ENCODE measurements around the gene CMTM7. TPM values are rescaled to one million over a fixed set of nuclear protein-coding genes. Genes with fewer than 3 reads are reported as not detected.

CMTM7 gene
- total and polyA plus RNA-seq, 9 of the 15 experiments (the other 6 are each of a cell fraction or from before 2014, with no cell fraction given): 0.03 to 1.6 (median 0.42) TPM; not detected in 4

- TF ChIP-seq HES1 (IDR thresholded peaks at IDR 0.05; ENCODE audit: low read depth) (no peak), TFE3 (CRISPR knock-in tag; IDR thresholded peaks at IDR 0.05) (no peak), DPF2 (IDR thresholded peaks at IDR 0.05) (peak; percentile 56; the same call in 1 of the 2 replicates), ARID3A (IDR thresholded peaks at IDR 0.05; ENCODE audit: borderline replicate concordance, low read depth, low read length) (no peak), ZKSCAN3 (CRISPR knock-in tag; IDR thresholded peaks at IDR 0.05) (no peak), PHB2 (IDR thresholded peaks at IDR 0.05; ENCODE audit: low read depth) (no peak), MBD2 (IDR thresholded peaks at IDR 0.05; ENCODE audit: borderline replicate concordance, low read depth) (no peak), JUNB (CRISPR knock-in tag; conservative IDR thresholded peaks at IDR 0.05) (no peak), MAFK (IDR thresholded peaks at IDR 0.05; ENCODE audit: low read length) (no peak), PRPF4 (IDR thresholded peaks at IDR 0.05; ENCODE audit: insufficient read depth, low read depth, low read length, poor library complexity, severe bottlenecking) (no peak), PBX2 (CRISPR knock-in tag; IDR thresholded peaks at IDR 0.05; ENCODE audit: low read depth) (no peak), PBX2 (tag; conservative IDR thresholded peaks at IDR 0.05; ENCODE audit: low read depth) (0 out of 2 replicates have a peak, but pooled peaks have one; percentile 22), OTX1 (CRISPR knock-in tag; IDR thresholded peaks at IDR 0.05) (peak; percentile 5; the same call in 1 of the 2 replicates), HNRNPL (IDR thresholded peaks at IDR 0.05; ENCODE audit: low read depth, low read length) (no peak), FOSL1 (tag; conservative IDR thresholded peaks at IDR 0.05) (peak; percentile 90), ERF (CRISPR knock-in tag; IDR thresholded peaks at IDR 0.05) (no peak)
Observed at GRCh38 chr3:32493437-32494414, 102.1 kb downstream of the CMTM7 start (continued).

All from K562 (cell line).